ENCODE data around the gene RABL6.
"Not testable (repeated sequence)": the region's sequence is repeated elsewhere in the genome, so short reads cannot be mapped to it uniquely, and the experiment has no call there.

Gene RABL6

DNA sequence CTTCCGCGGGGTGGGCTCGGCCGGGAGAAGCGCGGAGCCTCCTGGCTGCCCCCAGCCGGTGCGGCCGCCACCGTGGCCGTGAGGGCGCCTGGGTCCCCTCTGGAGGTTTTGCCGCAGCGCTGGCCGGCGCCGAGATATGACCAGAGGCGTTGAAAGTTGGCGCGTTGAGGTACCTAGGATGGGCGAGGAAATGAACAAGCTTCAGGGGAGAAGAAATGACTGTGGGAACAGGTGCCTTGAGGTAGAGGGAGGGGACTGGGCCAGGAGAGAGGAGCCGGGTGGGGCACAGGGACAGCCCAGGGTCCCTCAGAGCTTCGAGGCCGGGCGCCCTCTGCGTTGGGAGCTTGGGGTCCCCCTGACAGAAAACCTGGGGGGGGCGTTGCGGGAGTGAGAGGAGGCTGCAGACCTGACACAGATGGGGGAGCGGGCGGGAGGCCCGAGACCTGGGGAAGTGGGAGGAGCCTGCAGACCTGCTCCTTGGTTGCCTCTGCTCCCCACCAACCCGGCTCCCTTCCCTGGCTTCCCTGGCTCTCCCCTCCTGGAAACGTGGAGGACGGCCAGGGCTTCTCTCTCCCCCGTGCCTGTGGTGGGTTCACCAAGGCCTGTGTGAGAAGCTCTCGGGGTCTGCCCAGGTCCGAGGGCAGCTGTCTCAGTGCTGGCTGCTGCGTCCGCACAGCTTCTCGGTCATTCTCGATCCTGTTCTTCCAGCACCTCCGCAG, 14.2 kb downstream of the RABL6 start:
- no peak for DNase-seq

DNA sequence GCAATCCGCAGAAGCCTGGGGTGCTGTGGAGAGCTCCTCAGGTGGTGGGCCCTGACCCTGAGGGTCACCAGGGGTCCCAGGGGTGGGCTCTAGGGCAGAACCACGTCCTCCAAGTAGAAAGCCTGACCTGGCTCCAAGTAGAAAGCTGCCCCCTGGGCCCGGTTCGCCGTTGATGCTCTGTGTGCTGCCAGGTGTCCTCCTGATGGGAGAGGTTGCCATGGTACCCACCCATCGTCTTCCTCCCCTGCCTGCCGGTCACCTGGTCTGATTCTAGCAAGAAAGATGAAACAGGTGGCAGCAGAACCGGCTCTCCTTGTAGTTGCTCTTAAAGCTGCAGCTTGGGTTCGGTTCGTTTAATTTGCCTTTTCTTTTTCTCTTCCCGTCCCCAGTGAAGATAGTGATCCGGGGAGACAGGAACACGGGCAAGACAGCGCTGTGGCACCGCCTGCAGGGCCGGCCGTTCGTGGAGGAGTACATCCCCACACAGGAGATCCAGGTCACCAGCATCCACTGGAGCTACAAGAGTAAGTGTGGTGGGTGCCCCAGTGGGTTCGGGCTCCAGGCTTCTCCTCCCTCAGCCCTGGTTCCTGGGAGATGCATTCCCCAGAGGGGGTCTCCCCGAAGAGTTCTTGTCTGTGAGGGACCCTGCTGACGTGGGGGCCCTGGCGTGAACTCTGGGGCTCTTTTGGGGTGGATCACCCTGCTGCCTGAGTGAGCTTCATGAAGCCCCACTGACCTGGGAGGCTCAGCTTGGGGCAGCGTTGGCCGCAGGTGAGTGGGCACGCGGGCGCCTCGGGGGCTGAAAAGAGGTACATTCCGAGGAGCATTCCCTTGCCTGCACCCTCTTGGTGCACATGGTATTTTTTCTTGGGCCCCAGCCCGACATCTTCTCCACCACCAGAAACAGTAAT, 15.6 kb downstream of the RABL6 start:
- no peak for DNase-seq

DNA sequence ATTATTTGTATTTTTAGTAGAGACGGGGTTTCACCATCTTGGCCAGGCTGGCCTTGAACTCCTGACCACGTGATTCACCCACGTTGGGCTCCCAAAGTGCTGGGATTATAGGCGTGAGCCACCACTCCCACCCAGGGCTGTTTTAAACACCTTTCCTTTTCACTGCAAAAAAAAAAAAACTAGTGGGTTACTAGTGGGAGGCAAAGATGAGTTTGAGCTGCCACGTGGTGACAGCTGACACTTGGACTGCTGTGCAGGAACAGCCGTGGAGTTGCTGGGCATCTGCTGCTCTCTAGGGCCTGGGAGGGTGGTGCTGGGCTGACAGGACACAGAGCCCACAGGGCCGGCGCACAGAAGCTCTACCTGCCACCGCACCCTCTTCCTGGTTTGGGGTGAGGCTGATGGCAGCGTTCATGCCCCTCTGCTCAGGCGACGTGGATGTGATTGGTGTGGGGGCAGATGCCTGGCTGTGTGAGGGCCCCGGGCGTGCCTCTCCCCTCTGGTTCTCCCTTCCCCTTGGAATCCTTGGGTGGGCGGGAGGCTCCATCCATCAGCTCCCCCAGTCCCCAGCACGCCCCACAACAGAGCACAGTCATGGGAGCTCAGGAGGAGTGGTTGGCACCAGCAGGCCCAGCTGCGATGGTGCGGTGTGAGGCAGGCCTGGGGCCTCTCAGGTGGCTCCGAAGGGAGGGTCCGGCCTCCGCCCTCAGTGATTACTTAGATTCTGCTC, 16.9 kb downstream of the RABL6 start:
- DNase-seq = no peak

DNA sequence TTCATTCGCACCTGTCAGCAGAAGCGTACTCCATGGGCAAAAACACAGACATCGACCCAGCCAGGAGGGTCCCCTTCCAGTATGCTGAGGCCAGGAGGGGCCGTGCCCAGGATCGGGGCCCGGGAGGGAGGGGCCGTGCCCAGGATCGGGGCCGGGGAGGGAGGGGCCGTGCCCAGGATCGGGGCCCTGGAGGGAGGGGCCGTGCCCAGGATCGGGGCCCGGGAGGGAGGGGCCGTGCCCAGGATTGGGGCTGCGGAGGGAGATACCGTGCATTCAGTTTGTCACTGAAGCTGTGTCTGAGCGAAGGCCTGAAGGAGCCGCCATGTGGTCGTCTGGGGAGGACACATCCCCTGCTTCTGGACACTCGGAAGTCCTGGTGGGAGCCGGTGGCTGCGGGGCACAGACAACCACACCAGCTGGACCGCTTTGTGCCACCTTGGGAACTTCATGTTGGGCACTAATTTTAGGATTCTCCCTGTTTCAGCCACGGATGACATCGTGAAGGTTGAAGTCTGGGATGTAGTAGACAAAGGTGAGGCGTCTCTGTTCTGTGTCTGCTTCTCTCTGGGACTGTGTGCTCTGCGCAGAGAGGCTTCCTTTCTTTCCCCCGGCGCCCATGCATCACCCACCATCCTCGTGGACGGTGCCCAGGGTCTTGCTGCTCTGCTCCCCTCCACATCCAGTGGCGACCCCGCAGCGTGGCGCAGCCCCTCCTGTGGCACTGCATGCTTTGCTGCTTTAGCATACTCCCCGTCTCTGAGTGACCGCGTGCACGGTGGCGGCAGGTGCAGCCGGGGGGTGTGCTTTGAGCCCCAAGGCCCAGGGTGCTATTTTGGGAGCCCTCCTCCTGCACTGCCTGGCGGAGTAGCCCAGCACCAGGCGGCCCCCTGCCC, 17.8 kb downstream of the RABL6 start:
- no peak for DNase-seq

DNA sequence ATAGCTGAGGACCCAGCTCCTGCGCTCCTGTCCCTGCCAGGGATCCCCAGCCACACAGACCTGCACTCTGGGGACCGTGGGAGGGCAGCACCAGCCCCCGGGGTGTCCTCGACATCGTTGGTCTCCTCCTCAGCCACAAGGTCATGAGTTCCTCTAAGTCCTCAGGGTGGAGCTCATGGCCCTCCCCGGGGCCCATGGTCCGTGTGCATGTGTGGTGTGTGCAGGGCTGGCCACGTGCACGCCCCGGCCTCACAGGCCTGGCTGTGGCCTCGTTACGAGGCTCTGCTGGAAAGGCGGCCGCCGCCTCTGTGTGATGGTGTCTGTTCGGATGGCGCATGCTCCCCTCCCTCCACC, 18.4 kb downstream of the RABL6 start:
- DNase-seq = no peak

DNA sequence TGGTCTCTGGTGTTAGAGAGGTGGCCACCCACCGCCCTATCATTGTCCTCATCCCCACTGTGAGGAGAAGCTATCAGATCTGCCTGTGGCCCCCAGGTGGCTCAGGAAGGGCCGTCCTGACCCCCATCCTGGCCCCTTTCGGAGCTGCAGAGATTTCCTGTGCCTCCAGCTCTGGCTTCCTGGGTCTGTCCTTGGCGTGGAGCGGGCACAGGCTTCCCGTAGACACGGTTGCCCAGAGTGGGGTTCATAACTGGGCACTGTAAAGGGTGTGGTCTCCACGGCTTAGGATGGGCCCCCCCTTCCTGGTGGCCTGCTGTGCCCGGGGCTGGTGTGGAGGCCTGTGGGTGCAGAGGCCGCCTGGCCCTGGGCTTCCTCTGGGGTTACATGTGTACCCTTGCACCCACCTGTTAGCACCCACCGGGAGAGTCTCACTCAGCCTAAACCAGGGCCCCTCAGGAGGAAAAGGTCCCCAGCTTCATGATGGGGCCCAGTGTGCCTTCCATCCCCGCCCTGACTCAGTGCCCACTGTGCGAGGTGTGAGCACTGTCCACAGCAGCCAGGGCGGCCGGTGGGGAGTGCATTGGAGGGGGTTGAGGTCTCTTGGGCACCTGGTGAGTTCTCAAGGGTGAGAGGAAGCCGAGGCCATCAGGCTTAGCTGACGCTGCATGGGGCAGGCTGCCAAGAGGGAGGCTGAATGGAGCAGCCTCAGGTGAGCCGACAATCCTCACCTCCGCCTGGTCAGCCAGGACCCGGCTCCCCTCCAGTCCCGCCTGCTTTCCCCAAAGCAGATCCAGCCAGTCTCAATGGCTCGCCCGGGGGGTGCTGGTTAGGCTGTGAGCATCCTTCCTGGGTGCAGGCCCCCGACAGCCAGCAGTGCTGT, 19.2 kb downstream of the RABL6 start:
- no peak for DNase-seq

DNA sequence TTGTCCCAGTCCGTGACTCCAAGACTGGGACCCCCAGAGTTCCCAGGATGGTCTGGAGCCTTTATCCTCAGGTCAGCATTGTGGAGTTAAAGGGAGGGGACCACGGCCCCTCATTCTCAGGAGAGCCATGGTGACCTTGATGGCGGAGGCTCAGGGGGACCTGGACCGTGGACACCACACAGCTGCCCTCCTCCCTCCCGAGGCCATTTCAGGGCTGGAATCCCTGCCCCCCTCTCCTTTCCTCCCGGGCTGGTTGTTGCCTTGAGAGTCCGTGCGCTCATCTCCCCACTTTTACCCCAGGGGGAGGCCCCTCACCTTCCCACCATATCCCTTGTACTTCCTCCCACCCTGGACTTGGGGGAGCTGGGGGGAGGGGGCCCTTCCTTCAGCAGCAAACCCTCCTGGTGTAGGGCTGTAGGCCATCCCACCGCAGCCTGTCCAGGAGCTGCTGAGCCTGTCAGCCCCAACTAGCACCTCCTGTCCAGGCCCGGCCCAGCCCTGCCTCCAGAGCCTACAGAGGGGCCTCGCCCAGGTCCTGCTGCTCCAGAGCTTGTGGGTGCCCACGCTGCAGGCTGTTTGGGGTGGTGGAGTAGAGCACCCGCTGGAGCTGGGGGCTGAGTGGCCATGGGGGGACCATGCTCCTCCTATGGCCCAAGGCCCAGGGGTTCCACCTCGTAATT, 20.2 kb downstream of the RABL6 start:
- no peak for DNase-seq

DNA sequence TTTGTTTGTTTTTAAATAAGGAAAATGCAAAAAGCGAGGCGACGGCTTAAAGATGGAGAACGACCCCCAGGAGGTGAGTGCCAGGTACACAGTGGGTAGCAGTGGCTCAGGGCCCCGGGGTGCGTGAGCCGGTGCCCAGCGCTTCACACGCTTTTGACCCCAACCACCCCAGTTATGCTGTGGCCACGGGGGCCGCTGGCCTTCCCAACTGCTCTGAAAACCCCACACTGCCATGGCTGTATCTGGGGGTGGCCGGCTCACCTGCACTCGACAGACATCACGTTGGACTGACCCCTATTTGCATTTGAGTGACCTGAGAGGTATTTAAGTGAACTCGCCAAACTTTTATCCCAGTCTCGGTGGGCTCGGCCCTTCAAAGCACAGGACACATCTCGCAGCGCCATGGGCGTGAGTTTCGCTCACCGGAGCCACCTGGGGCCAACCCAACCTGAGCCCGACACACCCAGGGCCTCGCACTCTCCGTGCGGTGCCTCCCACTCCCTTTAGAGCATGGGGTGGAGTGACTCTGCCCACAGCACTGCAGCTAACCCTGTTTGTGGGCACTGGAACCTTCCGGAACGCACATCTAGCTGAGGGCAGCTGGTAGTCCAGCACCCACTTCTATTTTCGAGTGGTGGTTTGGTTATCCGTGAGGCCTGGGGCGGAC, 20.9 kb downstream of the RABL6 start:
- DNase-seq = no peak

DNA sequence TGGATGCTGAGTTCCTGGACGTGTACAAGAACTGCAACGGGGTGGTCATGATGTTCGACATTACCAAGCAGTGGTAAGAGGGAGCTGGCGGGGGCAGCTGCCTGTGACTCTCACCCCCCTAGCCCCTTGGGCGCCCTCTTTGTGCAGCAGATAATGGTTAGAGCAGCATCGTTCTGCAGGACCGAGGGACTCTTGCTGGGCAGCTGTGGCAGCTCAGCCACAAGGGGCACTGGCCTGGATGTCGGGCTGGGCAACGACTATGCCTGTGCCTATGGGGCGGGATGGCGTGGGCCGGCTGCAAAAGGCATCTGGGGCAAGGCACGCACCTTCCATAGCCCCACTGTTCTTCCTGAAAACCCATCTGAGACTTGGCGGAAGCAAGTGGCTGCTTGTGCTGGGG, 21.7 kb downstream of the RABL6 start:
- DNase-seq = no peak

DNA sequence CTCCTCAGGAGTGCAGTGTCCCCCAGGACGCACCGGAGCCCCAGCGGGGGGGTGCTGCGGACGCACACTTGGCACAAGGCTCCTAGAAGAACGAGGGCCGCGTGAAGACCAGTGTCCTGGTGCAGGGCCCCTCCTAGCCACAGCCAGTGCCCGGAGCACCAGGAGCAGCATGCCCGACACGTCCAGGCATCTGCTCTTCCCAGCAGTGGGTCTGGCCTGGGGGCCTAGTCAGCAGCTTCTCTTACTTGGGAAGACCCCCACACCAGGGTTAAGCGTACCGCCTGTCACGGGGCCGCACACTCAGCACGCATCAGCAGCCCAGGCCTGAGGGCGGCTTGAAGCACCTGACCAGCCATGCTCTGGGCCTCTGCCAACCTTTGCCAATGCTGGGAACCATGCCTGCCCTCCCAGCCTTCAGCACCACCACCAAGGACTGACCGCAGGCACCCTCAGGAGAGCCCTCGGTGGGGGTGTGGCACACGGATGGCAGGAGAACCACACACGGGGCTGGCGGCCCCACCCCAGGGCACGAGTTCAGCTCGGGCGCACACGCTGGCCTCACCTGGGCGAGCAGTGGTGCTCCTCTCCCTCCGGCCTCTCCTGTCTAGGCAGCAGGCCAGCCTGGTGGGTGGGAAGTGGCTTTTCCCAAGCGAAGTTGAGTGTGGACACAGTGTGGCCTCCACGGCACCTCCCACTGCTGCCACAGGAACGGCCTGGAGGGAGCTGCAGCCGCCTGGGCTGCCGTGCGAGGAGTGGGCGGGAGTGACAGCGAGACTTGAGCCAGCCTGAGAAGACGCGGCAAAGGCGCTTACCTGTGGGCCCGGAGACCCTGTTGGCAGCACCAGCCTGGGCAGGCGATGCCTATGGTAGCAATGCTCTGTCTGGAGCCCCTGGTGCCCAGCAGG, 22.5 kb downstream of the RABL6 start:
- no peak for DNase-seq

DNA sequence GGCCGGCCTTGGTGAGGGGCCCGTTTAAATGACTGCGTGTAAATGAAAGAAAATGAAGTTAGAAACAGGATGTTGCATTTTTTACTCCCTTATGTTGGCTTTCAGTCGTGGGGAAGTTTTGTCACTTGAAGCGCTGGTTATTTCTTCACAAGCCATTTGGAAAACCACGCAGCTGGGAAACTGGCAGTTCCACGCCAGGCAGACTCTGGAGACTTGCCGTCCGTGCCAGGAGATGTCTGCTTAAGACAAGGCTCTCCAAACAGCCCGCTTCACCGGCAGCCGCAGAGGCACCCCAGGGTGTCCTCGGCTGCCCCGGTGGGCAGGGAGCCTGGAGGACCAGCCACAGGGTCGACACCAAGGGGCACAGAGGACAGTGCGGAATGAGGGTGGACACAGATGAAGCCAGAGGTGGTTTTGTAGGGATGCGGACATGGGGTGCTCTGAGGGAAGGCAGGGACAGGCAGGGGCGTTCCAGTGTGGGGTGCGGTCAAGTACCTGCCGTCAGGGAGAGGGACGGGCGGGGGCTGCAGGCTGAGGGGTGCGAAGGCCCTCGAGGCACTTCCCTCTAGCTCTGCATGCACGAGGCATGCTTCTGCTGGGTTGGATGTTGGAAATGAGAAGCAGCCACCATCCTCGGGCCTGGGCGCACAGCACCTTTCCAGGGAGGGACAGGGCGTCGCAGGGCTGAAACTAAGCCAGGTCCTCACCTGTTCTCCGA, 23.4 kb downstream of the RABL6 start:
- DNase-seq = no peak

DNA sequence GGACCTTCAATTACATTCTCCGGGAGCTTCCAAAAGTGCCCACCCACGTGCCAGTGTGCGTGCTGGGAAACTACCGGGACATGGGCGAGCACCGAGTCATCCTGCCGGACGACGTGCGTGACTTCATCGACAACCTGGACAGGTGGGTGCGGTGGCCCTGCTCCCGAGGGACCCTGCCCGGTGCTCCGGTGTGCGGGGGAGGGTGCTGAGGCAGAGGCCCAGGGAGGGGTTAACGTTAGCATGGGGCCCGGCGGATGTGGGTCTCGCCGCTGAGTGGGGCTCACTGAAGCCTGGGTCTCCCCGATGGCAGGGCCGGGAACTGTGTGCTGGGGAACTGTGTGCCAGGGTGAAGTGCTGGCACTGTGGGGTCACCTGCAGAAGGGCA, 24.0 kb downstream of the RABL6 start:
- no peak for DNase-seq

DNA sequence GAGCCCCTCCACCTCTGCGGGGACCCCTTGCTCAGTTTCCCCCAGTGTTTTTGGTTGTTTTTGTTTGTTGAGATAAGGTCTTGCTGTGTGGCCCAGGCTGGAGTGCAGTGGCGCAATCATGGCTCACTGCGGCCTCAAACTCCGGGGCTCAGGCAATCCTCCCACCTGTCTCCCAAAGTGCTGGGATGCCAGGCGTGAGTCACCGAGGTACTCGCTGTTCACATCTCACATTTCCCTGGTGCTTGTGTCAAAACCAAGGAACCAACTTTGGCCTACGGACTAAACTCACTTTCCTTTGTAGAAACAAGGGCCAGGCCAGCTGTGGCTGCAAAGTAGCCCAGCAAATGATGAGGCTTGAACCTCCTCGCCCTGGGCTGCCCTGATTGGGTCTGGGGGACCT, 24.8 kb downstream of the RABL6 start:
- DNase-seq = no peak

DNA sequence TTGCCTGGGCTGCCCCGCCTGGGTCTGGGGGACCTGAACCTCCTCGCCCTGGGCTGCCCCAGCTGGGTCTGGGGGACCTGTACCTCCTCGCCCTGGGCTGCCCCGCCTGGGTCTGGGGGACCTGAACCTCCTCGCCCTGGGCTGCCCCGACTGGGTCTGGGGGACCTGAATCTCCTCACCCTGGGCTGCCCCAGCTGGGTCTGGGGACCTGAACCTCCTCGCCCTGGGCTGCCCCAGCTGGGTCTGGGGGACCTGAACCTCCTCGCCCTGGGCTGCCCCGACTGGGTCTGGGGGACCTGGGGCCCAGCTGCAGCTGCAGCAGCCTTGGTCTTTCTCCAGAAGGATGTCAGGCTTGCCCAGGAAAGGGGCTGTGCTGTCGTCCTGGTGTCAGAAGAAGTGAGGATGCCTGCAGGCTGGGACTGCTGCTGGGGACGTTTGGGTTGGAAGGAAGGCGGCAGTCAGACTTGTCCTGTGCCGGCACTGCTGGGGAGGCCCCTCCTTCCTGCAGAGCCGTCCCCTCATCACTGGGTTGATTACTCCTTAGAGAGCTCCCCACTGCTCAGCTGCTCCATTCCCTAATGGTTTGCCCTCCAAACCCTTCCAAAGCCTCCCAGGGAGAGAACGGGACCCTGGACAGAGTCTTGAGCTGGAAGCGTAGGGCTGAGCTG, 25.8 kb downstream of the RABL6 start:
- not testable (repeated sequence) for DNase-seq

DNA sequence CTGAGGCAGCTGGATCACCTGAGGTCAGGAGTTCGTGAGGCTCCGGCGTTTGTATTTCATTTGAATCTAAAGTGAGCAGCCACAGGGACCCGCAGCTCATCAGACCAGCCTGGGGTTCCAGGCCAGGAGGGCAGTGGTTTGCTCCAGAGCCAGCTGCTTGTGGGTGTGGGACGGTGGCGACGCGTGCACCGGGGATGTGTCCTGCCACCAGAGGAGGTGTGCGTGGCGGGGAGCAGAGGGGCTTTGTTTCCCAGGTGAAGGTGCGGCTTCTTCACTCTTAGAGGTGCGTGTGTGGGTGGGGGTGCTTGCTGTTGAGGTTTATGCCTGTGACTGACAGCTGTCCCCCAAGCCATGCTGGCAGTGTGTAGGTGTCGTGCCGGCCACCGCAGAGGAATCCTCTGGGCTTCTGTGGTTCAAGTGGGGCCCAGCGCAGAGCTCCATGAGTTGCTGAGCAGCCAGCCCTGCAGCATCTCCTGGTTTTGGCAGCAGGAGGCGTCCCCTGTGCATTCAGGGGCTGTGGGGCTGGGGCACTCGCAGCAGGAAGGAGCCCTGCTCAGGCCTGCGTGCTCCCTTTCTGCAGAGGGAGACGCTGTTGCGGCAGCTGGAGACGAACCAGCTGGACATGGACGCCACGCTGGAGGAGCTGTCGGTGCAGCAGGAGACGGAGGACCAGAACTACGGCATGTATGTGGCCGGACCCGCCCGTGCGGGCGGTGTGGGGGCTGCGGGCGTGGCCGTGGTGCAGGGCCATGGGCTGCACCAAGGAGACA, 27.6 kb downstream of the RABL6 start:
- DNase-seq = no peak

DNA sequence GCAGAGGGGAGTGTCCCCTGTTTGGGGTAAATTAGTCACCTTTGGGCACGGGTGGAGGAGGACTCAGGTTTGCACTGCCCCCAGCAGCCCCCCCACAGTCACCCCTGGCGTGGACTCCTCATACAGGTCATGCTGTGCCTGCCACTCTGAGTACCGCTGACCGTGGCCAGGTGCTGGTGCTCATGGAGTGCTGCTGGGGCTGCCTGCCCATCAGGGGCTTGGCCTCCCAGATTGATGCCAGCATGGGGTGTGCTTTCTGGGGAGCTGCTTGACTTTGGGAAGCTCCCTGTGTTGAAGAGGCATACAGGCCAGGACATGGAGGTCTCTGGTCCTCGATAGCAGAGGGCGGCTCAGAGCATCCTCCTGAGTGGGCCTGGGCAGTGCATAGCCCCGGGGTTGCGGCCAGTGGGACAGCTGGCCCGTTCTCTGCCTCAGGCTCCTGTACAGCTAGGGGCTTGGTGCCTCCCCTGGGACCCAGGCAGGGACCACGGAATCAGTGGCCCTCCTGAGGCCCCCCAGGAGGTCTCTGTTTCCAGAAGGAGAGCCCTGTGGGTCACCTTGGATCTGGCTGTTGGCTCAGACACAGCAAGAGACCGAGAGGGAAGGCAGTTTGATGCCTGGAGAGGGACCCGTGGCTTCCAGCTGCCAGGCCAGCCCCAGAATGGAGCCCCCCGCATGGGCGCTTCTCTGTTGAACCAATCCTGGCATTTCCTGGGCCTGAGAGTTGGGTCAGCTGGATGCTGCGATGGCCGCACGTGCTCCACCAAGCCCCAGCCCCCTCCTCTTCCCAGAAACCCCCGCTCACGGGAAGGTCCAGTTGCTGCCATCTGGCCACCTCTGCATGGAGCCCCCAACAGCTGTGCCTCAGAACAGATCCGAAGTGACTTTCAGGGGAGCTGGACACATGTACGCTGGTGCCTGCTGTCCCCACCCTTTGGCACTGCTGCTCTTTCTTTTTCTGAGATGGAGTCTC, 28.5 kb downstream of the RABL6 start:
- DNase-seq = no peak

Data from inflammatory macrophage (primary cell).